ENCODE measurements around the gene CDH4. TPM values are rescaled to one million over a fixed set of nuclear protein-coding genes. Genes with fewer than 3 reads are reported as not detected.

CDH4 gene
- total and polyA plus RNA-seq, 2 donors (not counting 3 experiments of a cell fraction or from before 2014, with no cell fraction given): 0.17 to 0.51 TPM

GRCh38 chr20:61599541-61599992, 347.5 kb downstream of the CDH4 start:
- POLR2A ChIA-PET: no interaction called here
- no TSS peak for BruUV-seq (replicated peaks)

More at GRCh38 chr20:61599541-61599992, 347.5 kb downstream of the CDH4 start:
- Histone ChIP-seq H3K4me2 (ENCODE audit: insufficient read depth, low read length) (no peak overlapping the region), H3K36me3 (ENCODE audit: control insufficient read depth in 2 of 2, extremely low read depth in 1 of 2, insufficient read depth in 2 of 2, low read length in 2 of 2) (no peaks in the 10 kb centered on the region), H3K9me3 (replicated peaks; ENCODE audit: control insufficient read depth, insufficient read depth, low read length) (peaks cover 13% of the 10 kb centered on the region), H4K20me1 (replicated peaks; ENCODE audit: control insufficient read depth, extremely low read depth, insufficient read depth, low read length) (no peaks in the 10 kb centered on the region), H3K79me2 (ENCODE audit: control insufficient read depth, insufficient read depth, low read length) (no peaks in the 10 kb centered on the region), H3K4me3 (replicated peaks in 1 of 3; ENCODE audit: insufficient read depth in 1 of 3, low read depth in 1 of 3, low read length in 3 of 3) (no peak overlapping the region), H3K27ac (ENCODE audit: insufficient read depth, low read depth, low read length) (no peak overlapping the region), H3K27me3 (ENCODE audit: control insufficient read depth in 2 of 2, insufficient read depth in 2 of 2, low read length in 2 of 2) (no peaks in the 10 kb centered on the region), H3K9ac (replicated peaks; ENCODE audit: extremely low read depth, insufficient read depth, low read length) (no peak overlapping the region), H3K4me1 (ENCODE audit: control insufficient read depth, extremely low read depth, insufficient read depth, low read length) (no peaks in the 10 kb centered on the region), H3K9me1 (replicated peaks; ENCODE audit: control insufficient read depth, extremely low read depth, insufficient read depth, low read length) (no peaks in the 10 kb centered on the region), H2AFZ (ENCODE audit: low read depth, low read length) (no peak overlapping the region)
- intact Hi-C loops (cut with micrococcal nuclease) (no loop called here), dilution Hi-C loops (cut with MboI; ENCODE audit: extremely low pct_ligation_motif_present, low sequenced_read_pairs) (no loop called here)
- FAIRE-seq (no peak), DNase-seq (ENCODE audit: low read depth, low spot score) (no peak)
- CTCF ChIA-PET: no interaction called here
- TF ChIP-seq POLR2A (IDR thresholded peaks at IDR 0.05; ENCODE audit: low read depth, low read length): no peak
- TF ChIP-seq MYC (IDR thresholded peaks at IDR 0.05; ENCODE audit: low read depth, low read length): no peak
- TF ChIP-seq GATA2 (IDR thresholded peaks at IDR 0.05; ENCODE audit: insufficient read depth, insufficient read length, low read depth, low read length): no peak
- no peak for TF ChIP-seq POLR2AphosphoS5 (IDR thresholded peaks at IDR 0.05; ENCODE audit: insufficient read depth, low read depth, low read length)
- TF ChIP-seq JUN (IDR thresholded peaks at IDR 0.05; ENCODE audit: borderline replicate concordance, insufficient read depth, insufficient read length, low read depth): no peak
- TF ChIP-seq EZH2 (IDR thresholded peaks at IDR 0.05; ENCODE audit: borderline replicate concordance, low read depth, low read length, severe bottlenecking): no peak
- TF ChIP-seq MAX (IDR thresholded peaks at IDR 0.05; ENCODE audit: insufficient read depth, insufficient read length): no peak
- TF ChIP-seq FOS (IDR thresholded peaks at IDR 0.05; ENCODE audit: borderline replicate concordance, insufficient read depth, low read length): no peak
- no peak for TF ChIP-seq CTCF (IDR thresholded peaks at IDR 0.05; ENCODE audit: extremely low read depth in 1 of 2, insufficient read depth in 1 of 2, low read depth in 1 of 2, low read length in 2 of 2)

Measured in endothelial cell of umbilical vein (primary cell).